Common myeloid progenitor, CD34-positive (primary cell): ENCODE data around the gene ZNF580.

Experiments used
- CTCF ChIA-PET: fragments of 350-600 bp; sonication (Branson Sonifier 250); formaldehyde crosslinking; loops from one replicate; lab custom pipeline; 2021; ENCODE audit warnings: antibody characterized with exemption; lab: Charles Lee
- POLR2A ChIA-PET: fragments of 350-600 bp; sonication (Branson Sonifier 250); formaldehyde crosslinking; loops from one replicate; lab custom pipeline; 2021; ENCODE audit warnings: antibody characterized with exemption; lab: Charles Lee
- DNase-seq, 3 donors: peaks; one replicate each; pipeline versions ENCODE4 v3.0.0 to v3.0.0-alpha.2; 2013
- H3K27ac ChIP-seq, 2 experiments: 1 replicate in 1 of 2; 2 replicates in 1 of 2; pipeline ENCODE4 v1.7.0; 2013; ENCODE audit warnings: inconsistent platforms in 2 of 2, low read length in 2 of 2, mild to moderate bottlenecking in 2 of 2, low read depth in 1 of 2, moderate library complexity in 1 of 2; ENCODE audit not compliant: severe bottlenecking in 2 of 2, insufficient read depth in 1 of 2, poor library complexity in 1 of 2
- H3K27me3 ChIP-seq, 5 experiments: replicated peaks in 2 of 5; 1 replicate in 3 of 5; 2 replicates in 2 of 5; pipeline versions ENCODE4 v1.6.1 to v1.7.0; 2013; ENCODE audit warnings: low read length in 4 of 5, mild to moderate bottlenecking in 2 of 5, moderate library complexity in 2 of 5, inconsistent platforms in 1 of 5; ENCODE audit not compliant: insufficient read depth in 5 of 5, control insufficient read depth in 4 of 5
- H3K36me3 ChIP-seq, 4 experiments: 1 replicate in 2 of 4; 2 replicates in 2 of 4; pipeline versions ENCODE4 v1.6.1 to v1.7.0; 2013; ENCODE audit warnings: low read length in 3 of 4, control low read depth in 1 of 4, mild to moderate bottlenecking in 1 of 4; ENCODE audit not compliant: control insufficient read depth in 4 of 4, insufficient read depth in 4 of 4
- H3K4me1 ChIP-seq, 4 experiments: 1 replicate in 3 of 4; 2 replicates in 1 of 4; pipeline versions ENCODE4 v1.6.1 to v1.7.1; 2013; ENCODE audit warnings: low read length in 3 of 4, mild to moderate bottlenecking in 3 of 4, control low read depth in 1 of 4, inconsistent platforms in 1 of 4, moderate library complexity in 1 of 4; ENCODE audit not compliant: control insufficient read depth in 4 of 4, insufficient read depth in 4 of 4; ENCODE audit errors: control extremely low read depth in 1 of 4
- H3K4me3 ChIP-seq, 7 experiments: 1 replicate in 4 of 7; 2 replicates in 3 of 7; pipeline versions ENCODE4 v1.5.1 to v1.7.0; 2013; ENCODE audit warnings: mild to moderate bottlenecking in 7 of 7, low read length in 6 of 7, moderate library complexity in 6 of 7, inconsistent platforms in 2 of 7, low read depth in 2 of 7, control low read depth in 1 of 7; ENCODE audit not compliant: insufficient read depth in 4 of 7, control insufficient read depth in 1 of 7; ENCODE audit errors: extremely low read depth in 1 of 7
- H3K9me3 ChIP-seq, 5 experiments: 1 replicate in 4 of 5; 2 replicates in 1 of 5; pipeline versions ENCODE4 v1.6.1 to v1.7.1; 2013; ENCODE audit warnings: low read length in 4 of 5, mild to moderate bottlenecking in 2 of 5, inconsistent platforms in 1 of 5, low read depth in 1 of 5, moderate library complexity in 1 of 5; ENCODE audit not compliant: control insufficient read depth in 4 of 5, insufficient read depth in 2 of 5; ENCODE audit errors: control extremely low read depth in 1 of 5
- WGBS: methylation state at CpG from one replicate; pipeline ENCODE4 v1.1.5; 2013; ENCODE audit not compliant: insufficient coverage; 5-methylcytosine and 5-hydroxymethylcytosine counted together

ZNF580 gene

GRCh38 chr19:55619286-55619685 is 21.5 kb upstream of the ZNF580 start:
- no peak for DNase-seq
- 90% methylated on average over 3 of the region's 3 CpGs for WGBS
- no peaks in the 10 kb centered on the region for H3K27me3 ChIP-seq
- H3K4me3 ChIP-seq: no peak overlapping the region
- no peaks in the 10 kb centered on the region for H3K9me3 ChIP-seq
- H3K27ac ChIP-seq: no peak overlapping the region
- POLR2A ChIA-PET: no interaction called here
- H3K36me3 ChIP-seq: peaks cover 2 to 43% (median 27%) of the 10 kb centered on the region in 4 experiments
- peaks cover 4 to 23% (median 18%) of the 10 kb centered on the region in 4 experiments for H3K4me1 ChIP-seq
- CTCF ChIA-PET: interaction anchor here (1.7 to 5.6 kb wide), 4 partner anchors 9 to 20 kb away, joined by 4 to 32 read pairs (median 11); partner anchors contain the start of genes FIZ1, ZNF524 and ZNF865

DNA sequence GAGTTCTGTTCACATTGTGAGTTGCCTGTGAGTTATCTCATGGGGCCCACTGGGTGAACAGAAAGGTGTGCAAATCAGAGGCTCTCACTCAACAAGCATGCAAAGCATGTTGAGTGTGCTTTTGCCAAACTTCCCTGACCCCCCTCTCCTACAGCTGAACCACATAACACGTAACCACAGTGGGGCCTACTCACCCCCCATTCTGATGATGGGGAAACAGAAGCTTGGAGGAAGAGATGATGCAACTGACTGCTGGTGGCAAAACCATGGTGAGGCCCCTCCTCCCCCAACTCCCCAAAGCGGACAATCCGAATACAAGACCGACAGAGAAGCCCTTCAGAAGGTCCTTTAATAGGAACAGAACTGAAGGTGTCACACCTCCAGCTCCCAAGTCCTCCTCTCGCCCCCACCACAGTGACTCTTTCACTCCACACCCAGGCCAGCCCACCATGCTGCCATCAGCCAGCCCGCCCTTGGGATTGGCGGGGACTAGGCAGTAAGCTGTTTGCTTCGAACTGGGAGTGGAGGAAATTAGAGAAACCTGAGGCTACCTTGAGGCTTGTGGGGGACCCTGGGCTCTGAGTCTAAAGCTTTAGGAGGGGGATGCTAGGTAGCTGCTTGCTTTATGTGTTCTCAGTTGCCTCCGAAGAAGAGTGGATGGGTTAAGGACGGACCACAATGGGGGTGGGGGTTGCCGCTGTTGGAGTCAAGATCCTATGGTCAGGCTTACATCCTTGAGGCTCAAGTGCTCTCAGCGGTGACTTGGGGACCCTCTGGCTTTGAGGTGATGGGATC is 20.2 kb upstream of the ZNF580 start:
- H3K27ac ChIP-seq: peak overlapping the region; percentile 15 to 67
- H3K36me3 ChIP-seq: peaks cover 2 to 31% (median 22%) of the 10 kb centered on the region in 4 experiments
- WGBS: 79% methylated on average over 7 of the region's 12 CpGs
- no peaks in the 10 kb centered on the region for H3K27me3 ChIP-seq
- peak; percentile 75 to 91 (median 91) for DNase-seq
- peak overlapping the region in 1 of 7 experiments; percentile 6 for H3K4me3 ChIP-seq
- peaks cover 4 to 29% (median 21%) of the 10 kb centered on the region in 4 experiments for H3K4me1 ChIP-seq
- no peaks in the 10 kb centered on the region for H3K9me3 ChIP-seq
- CTCF ChIA-PET: interaction anchor here (0.6 to 5.6 kb wide), 7 partner anchors 11 to 117 kb away, joined by 3 to 32 read pairs (median 3); partner anchors contain the start of gene ZNF865
- POLR2A ChIA-PET: interaction anchor here (0.6 to 1.0 kb wide), 2 partner anchors 8 to 9 kb away, joined by 3 read pairs; no protein-coding TSS in a partner anchor

DNA sequence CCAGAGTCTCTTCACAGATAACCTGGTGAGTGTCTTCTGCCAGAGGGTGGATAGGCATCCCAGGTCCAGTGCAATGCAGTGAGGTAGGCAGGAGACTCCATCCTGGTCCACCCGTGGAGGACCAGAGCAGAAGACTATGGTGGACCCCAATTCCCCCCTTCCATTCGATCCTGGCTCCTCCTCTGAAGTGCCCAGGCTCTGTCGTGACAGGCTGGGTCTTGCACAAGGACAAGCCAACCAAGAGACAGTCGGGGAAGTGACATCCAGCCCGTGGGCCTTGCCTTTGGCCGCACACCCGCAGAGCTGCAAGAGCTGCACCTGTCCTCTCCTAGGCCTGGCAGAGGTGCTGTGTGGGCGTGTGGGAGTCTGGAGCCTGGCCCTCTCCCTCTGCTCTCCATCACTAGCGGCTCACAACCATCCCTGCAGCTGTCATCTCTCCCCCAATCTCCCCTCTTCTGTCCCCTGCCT is 19.6 kb upstream of the ZNF580 start:
- 97% methylated on average over 9 of the region's 9 CpGs for WGBS
- DNase-seq: no peak
- H3K27me3 ChIP-seq: no peaks in the 10 kb centered on the region
- H3K9me3 ChIP-seq: no peaks in the 10 kb centered on the region
- H3K4me3 ChIP-seq: no peak overlapping the region
- no peak overlapping the region for H3K27ac ChIP-seq
- H3K36me3 ChIP-seq: peaks cover 2 to 25% (median 19%) of the 10 kb centered on the region in 4 experiments
- CTCF ChIA-PET: interaction anchor here (1.1 to 5.6 kb wide), 6 partner anchors 11 to 118 kb away, joined by 3 to 32 read pairs (median 5); partner anchors contain the start of gene ZNF865
- POLR2A ChIA-PET: no interaction called here
- peaks cover 4 to 29% (median 21%) of the 10 kb centered on the region in 4 experiments for H3K4me1 ChIP-seq

GRCh38 chr19:55621673-55622231 is 19.1 kb upstream of the ZNF580 start:
- Histone ChIP-seq H3K9me3 (no peaks in the 10 kb centered on the region), H3K27ac (no peak overlapping the region), H3K4me3 (no peak overlapping the region), H3K27me3 (no peaks in the 10 kb centered on the region), H3K36me3 (peaks cover 0 to 20% (median 15%) of the 10 kb centered on the region in 4 experiments), H3K4me1 (peaks cover 4 to 29% (median 21%) of the 10 kb centered on the region in 4 experiments)
- CTCF ChIA-PET: interaction anchor here (1.1 to 5.6 kb wide), 3 partner anchors 12 to 118 kb away, joined by 3 to 32 read pairs (median 3); partner anchors contain the start of gene ZNF865
- 96% methylated on average over 44 of the region's 55 CpGs for WGBS
- POLR2A ChIA-PET: no interaction called here
- no peak for DNase-seq

GRCh38 chr19:55622242-55622969 is 18.4 kb upstream of the ZNF580 start:
- CTCF ChIA-PET: interaction anchor here (7.5 kb wide), 1 partner anchor 13 kb away, joined by 53 read pairs; no protein-coding TSS in a partner anchor

DNA sequence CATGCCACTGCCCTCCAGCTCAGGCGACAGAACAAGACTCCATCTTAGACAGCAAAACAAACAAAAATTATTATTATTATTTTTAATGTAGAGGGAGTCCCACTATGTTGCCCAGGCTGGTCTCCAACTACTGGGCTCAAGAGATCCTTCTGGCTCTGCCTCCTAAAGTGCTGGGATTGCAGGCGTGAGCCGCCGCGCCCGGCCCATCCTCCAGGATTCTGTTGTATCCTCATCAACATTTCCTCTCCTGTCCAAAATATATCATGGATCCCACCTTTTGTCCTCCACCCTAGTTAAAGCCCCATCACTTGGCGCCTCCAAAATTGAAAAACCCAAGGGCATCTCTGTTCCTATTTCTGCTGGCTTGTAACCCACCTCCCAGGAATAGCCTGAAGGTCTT is 17.7 kb upstream of the ZNF580 start:
- WGBS: 97% methylated on average over 6 of the region's 7 CpGs
- Histone ChIP-seq H3K4me1 (peaks cover 4 to 29% (median 21%) of the 10 kb centered on the region in 4 experiments), H3K4me3 (no peak overlapping the region), H3K27me3 (no peaks in the 10 kb centered on the region), H3K9me3 (no peaks in the 10 kb centered on the region), H3K36me3 (peaks cover 0 to 11% (median 5%) of the 10 kb centered on the region in 4 experiments), H3K27ac (no peak overlapping the region)
- DNase-seq: no peak
- CTCF ChIA-PET: interaction anchor here (2.2 to 7.5 kb wide), 2 partner anchors 13 to 17 kb away, joined by 13 to 53 read pairs; partner anchors contain the start of gene ZNF865
- POLR2A ChIA-PET: no interaction called here

More at GRCh38 chr19:55622242-55622969, 18.4 kb upstream of the ZNF580 start:
- peaks cover 4 to 29% (median 21%) of the 10 kb centered on the region in 4 experiments for H3K4me1 ChIP-seq
- DNase-seq: no peak
- WGBS: 98% methylated on average over 35 of the region's 40 CpGs
- H3K4me3 ChIP-seq: no peak overlapping the region
- no peak overlapping the region for H3K27ac ChIP-seq
- POLR2A ChIA-PET: no interaction called here
- no peaks in the 10 kb centered on the region for H3K27me3 ChIP-seq
- peaks cover 0 to 15% (median 10%) of the 10 kb centered on the region in 4 experiments for H3K36me3 ChIP-seq
- H3K9me3 ChIP-seq: no peaks in the 10 kb centered on the region
